Measurements from ENCODE around the gene PRKAG2. TPM values are rescaled to one million over a fixed set of nuclear protein-coding genes. Genes with fewer than 3 reads are reported as not detected.
A peak's percentile ranks its signal among the peaks of the same experiment; 100 is the strongest.

The PRKAG2 gene
- total RNA-seq, 1 experiment from 2014 or later = 9.4 TPM

- DNase-seq (ENCODE audit: low read depth) = no peak
Measured at GRCh38 chr7:151695951-151696541, 180.9 kb downstream of the PRKAG2 start.

DNA sequence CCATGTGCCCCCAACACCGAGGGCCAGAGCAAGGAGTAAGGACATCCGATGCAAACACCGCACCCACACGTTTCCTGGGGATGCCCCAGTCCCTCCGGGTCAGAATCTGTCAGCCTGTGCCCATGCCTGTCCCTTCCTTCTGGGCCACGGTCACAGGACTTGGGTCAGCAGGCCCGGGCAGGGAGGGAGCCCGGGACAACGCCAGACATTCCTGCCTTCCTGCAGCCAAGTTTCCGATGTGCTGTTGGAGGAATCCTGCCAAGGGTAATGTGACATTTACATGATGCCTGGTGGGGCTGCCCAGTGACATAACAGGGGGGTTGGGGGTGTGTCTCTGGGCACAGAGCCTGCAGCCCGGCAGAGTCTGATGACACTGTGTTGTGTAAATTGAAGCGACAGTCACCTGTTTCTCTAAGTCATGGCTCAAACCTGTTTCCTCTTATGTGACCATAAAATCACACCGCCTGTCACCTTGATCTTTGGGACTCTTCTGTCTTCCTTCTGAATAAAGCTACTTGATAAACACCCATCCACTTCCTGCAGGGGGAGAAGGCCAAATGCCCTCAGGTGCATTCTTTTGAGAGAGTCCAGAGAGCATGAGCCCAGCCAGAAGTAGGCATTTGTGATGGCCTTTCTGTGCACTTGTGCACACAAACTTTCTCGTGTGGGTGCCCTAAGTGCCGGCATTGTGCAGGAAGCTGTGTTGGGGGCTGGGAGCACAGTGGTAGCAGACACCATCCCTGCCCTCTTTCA is 181.9 kb downstream of the PRKAG2 start:
- DNase-seq (ENCODE audit: low read depth) = peak; percentile 88

- no peak for DNase-seq (ENCODE audit: low read depth)
Measured at GRCh38 chr7:151694441-151694827, 182.5 kb downstream of the PRKAG2 start.

GRCh38 chr7:151693140-151693539 is 183.8 kb downstream of the PRKAG2 start:
- no peak for DNase-seq (ENCODE audit: low read depth)

GRCh38 chr7:151692721-151693120 is 184.2 kb downstream of the PRKAG2 start:
- DNase-seq (ENCODE audit: low read depth) = no peak

GRCh38 chr7:151691449-151691848 is 185.5 kb downstream of the PRKAG2 start:
- no peak for DNase-seq (ENCODE audit: low read depth)

GRCh38 chr7:151690606-151691005 is 186.3 kb downstream of the PRKAG2 start:
- DNase-seq (ENCODE audit: low read depth) = peak; percentile 59

- DNase-seq (ENCODE audit: low read depth) = peak; percentile 92
Measured at GRCh38 chr7:151689196-151689971, 187.5 kb downstream of the PRKAG2 start.

DNA sequence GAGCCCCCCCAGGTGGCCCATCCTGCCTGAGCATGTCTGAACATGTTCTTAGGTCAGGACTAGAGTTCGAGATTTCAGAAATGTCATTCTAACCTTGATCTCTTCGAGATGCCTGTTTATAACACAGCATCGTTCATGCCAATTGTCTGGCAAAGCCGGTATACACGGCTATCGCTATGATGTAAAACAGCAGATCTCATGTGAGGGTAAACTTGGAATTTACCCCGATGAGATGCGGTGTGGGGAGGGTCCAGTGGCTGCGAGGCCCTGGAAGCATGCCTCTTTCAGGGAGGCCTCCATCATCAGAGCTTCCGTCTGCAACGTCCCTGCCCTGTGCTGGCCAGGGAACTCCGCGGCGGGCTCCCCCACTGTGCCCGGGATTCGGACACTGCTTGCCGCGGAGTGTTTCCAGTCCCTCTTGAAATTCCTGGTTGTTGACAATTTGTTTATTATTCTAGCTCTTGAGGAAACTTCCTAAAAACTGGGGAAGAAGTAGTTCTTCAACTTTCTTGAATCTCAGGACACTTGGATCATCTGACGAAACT is 188.6 kb downstream of the PRKAG2 start:
- DNase-seq (ENCODE audit: low read depth) = no peak

DNA sequence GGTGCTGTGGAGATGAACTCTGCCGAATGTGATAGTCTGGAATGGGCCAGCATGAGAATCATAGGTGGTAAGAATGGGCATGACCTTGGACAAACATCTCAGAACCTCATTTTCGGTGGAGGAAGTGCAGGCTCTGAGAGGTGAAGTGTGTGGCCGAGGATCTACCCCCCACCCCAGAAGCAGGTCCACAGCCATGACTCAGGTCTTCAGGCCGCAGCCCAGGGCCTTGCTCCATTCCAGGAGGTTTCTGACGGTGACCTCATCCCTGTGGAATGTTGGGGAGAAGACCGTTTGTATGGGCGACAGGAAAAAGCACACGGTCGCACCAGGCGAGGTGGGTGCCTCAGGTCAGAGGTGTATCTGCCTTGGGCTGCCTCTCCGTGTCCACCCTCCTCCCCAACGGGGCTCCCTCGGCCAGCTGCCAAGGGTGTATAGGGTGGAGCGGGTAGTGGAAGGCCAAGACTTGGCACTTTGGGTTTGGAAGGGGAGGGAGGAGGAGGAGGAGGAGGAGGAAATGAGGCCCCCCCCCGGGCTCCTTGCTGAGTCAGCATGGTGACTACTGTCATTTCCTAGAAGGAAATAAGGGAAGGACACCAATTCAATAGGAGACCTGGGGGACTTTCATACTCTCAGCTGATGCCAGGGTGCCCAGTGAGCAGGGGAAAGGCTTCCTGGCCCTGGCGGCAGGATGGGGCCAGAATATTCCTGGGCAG is 189.2 kb downstream of the PRKAG2 start:
- DNase-seq (ENCODE audit: low read depth) = peak; percentile 100

GRCh38 chr7:151686826-151687225 is 190.1 kb downstream of the PRKAG2 start:
- DNase-seq (ENCODE audit: low read depth) = peak; percentile 26

GRCh38 chr7:151686016-151686766 is 190.7 kb downstream of the PRKAG2 start:
- no peak for DNase-seq (ENCODE audit: low read depth)

- DNase-seq (ENCODE audit: low read depth) = peak; percentile 48
Measured at GRCh38 chr7:151684408-151685175, 192.3 kb downstream of the PRKAG2 start.

GRCh38 chr7:151683615-151684407 is 193.1 kb downstream of the PRKAG2 start:
- no peak for DNase-seq (ENCODE audit: low read depth)

DNA sequence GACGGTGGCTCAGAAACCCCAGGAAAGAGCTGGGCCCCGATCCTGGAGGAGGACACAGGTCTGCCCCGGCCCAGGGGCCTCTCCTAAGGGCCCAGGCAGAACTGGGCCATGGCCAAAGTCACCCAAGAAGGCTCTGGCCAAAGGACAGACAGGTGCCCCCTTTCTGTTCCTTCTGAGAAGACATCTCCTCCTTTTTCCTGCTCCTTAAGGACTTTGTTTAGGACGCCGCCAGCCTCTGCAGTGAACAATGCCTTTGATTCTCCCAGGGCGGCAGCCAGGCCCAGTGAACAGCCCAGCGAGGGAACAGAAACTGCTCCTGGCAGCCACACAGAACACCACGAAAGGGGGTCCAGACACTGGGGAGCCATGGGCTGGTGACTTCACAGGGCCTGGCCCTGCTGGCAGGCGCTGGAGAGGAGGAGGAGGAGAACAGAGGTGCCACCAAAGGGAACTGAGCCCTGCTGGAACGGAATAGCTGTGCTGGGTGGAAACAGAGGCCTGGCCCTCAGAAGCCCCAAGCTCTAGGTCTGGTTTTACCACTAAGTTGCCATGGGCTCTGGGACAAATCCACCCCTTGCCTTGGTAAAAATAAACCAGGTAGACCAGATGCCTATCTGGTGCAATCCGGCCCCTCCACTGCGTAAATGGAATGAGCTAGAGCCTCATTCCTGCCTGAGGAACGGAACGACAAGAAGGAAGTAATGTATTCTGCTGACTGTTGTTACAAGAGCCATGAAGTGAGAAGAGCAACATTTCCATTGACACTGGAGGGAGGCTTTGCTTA is 193.9 kb downstream of the PRKAG2 start:
- no peak for DNase-seq (ENCODE audit: low read depth)

- no peak for DNase-seq (ENCODE audit: low read depth)
Measured at GRCh38 chr7:151681726-151682125, 195.2 kb downstream of the PRKAG2 start.

GRCh38 chr7:151680810-151681209 is 196.1 kb downstream of the PRKAG2 start:
- no peak for DNase-seq (ENCODE audit: low read depth)

DNA sequence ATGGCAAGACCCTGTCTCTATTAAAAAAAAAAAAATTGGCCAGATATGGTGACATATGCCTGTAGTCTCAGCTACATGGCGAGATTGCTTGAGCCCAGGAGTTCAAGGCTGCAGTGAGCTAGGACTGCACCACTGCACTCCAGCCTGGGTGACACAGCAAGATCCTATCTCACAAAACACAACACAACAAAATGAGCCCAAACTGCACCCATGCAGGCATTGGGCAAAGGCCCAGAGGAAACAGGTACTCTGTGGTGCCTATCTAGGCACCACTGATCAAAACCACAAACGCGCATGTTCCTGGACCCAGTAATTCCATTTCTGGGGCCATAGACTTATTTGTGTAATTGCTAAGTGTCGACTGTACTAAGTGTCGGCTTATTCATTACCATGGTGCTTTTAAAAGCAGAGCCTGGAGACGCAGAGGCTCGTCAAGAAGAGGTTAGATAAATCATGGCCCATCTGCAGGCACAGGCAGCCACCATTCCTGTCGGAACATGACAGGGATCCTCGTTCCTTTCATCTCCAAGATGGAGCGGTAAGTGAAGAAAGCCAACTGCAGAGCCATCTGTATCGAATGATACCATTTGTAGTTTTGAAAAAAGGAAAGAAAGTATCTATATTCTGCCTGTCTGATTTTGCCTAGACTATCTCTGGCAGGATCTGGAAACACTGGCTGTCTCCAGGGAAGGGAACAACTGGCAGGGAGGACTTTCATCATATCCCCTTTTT is 196.9 kb downstream of the PRKAG2 start:
- no peak for DNase-seq (ENCODE audit: low read depth)
